Neural cell (in vitro differentiated cells): ENCODE data around the gene RAB15. TPM values are rescaled to one million over a fixed set of nuclear protein-coding genes. Genes with fewer than 3 reads are reported as not detected.

ENCODE experiments used
- H2AFZ ChIP-seq: fragments of 200-600, 300-800 bp; sonication (generic), shearing (Covaris generic); 2 replicates; pipeline ENCODE4 v1.6.0; 2014; ENCODE audit warnings: low read depth, mild to moderate bottlenecking, antibody characterized with exemption, low read length, moderate library complexity
- H3F3A ChIP-seq: fragments of 200-600 bp; shearing (Covaris generic); 2 replicates; pipeline ENCODE4 v1.6.1; 2016; ENCODE audit warnings: mild to moderate bottlenecking, moderate library complexity, mixed read lengths, antibody characterized with exemption, low read length; ENCODE audit not compliant: insufficient read depth, poor library complexity, severe bottlenecking
- H3K27ac ChIP-seq: fragments of 200-600, 300-800 bp; sonication (generic), shearing (Covaris generic); 2 replicates; pipeline ENCODE4 v1.5.1; 2014; ENCODE audit warnings: mild to moderate bottlenecking, low read length, moderate library complexity
- H3K27me3 ChIP-seq: fragments of 300-800, 200-600 bp; sonication (generic), shearing (Covaris generic); 2 replicates; pipeline ENCODE4 v1.6.0; 2014; ENCODE audit warnings: mild to moderate bottlenecking, low read depth, low read length, moderate library complexity; ENCODE audit not compliant: insufficient read depth
- H3K36me3 ChIP-seq: fragments of 300-800, 200-600 bp; sonication (generic), shearing (Covaris generic); 2 replicates; pipeline ENCODE4 v1.5.1; 2014; ENCODE audit warnings: mild to moderate bottlenecking, antibody characterized with exemption, low read length, moderate library complexity; ENCODE audit not compliant: insufficient read depth
- H3K4me2 ChIP-seq: fragments of 300-800, 200-600 bp; sonication (generic), shearing (Covaris generic); 2 replicates; pipeline ENCODE4 v1.6.0; 2014; ENCODE audit warnings: mild to moderate bottlenecking, low read length
- H3K4me3 ChIP-seq: fragments of 300-800, 200-600 bp; sonication (generic), shearing (Covaris generic); 2 replicates; pipeline ENCODE4 v1.5.1; 2014; ENCODE audit warnings: mild to moderate bottlenecking, low read length, moderate library complexity
- H3K79me2 ChIP-seq: fragments of 200-600 bp; shearing (Covaris generic); replicated peaks from 2 replicates; pipeline ENCODE4 v1.6.0; 2014; ENCODE audit warnings: mild to moderate bottlenecking, low read length, moderate library complexity; ENCODE audit not compliant: insufficient read depth
- H3K9ac ChIP-seq: fragments of 300-800, 200-600 bp; sonication (generic), shearing (Covaris generic); 2 replicates; pipeline ENCODE4 v1.6.1; 2016; ENCODE audit warnings: mild to moderate bottlenecking, low read length, mixed read lengths
- H3K9me2 ChIP-seq: fragments of 200-600 bp; shearing (Covaris generic); 2 replicates; pipeline ENCODE4 v1.6.1; 2016; ENCODE audit warnings: mild to moderate bottlenecking, low read length, mixed read lengths; ENCODE audit not compliant: insufficient read depth
- H3K9me3 ChIP-seq: fragments of 200-600, 300-800 bp; sonication (generic), shearing (Covaris generic); 2 replicates; pipeline ENCODE4 v1.6.1; 2016; ENCODE audit warnings: mild to moderate bottlenecking, mixed run types, low read length, moderate library complexity, mixed read lengths
- H4K20me1 ChIP-seq: fragments of 200-600 bp; shearing (Covaris generic); 2 replicates; pipeline ENCODE4 v1.6.1; 2016; ENCODE audit warnings: mild to moderate bottlenecking, mixed run types; ENCODE audit not compliant: insufficient read depth
- EP300 ChIP-seq: fragments of 450-650 bp; conservative IDR thresholded peaks from 2 replicates; pipeline ENCODE4 v1.6.1; 2014; ENCODE audit warnings: antibody characterized with exemption, mild to moderate bottlenecking, moderate library complexity; ENCODE audit not compliant: poor library complexity, severe bottlenecking
- EZH2 ChIP-seq: fragments of 200-600, 300-800 bp; shearing (Covaris generic), sonication (generic); IDR thresholded peaks from 2 replicates; pipeline ENCODE4 v1.6.1; 2014; ENCODE audit warnings: antibody characterized with exemption, low read length, borderline replicate concordance, mild to moderate bottlenecking; ENCODE audit not compliant: insufficient read depth, poor library complexity, severe bottlenecking
- MXI1 ChIP-seq: fragments of 450-650 bp; conservative IDR thresholded peaks from 2 replicates; pipeline ENCODE4 v1.6.1; 2014; ENCODE audit warnings: antibody characterized with exemption, mild to moderate bottlenecking; ENCODE audit not compliant: poor library complexity, severe bottlenecking
- POLR2AphosphoS5 ChIP-seq: IDR thresholded peaks from 2 replicates; pipeline ENCODE4 v1.6.1; 2012
- RAD21 ChIP-seq: fragments of 450-650 bp; conservative IDR thresholded peaks from 2 replicates; pipeline ENCODE4 v1.6.1; 2014; ENCODE audit warnings: antibody characterized with exemption, mild to moderate bottlenecking, moderate library complexity
- SMC3 ChIP-seq: fragments of 450-650 bp; conservative IDR thresholded peaks from 2 replicates; pipeline ENCODE4 v1.6.1; 2014; ENCODE audit warnings: antibody characterized with exemption, mild to moderate bottlenecking, moderate library complexity; ENCODE audit not compliant: poor library complexity
- TAF1 ChIP-seq: IDR thresholded peaks from 2 replicates; pipeline ENCODE4 v1.6.1; 2012; ENCODE audit warnings: low read depth
- polyA plus RNA-seq: library from polyadenylated mRNA; depleted of rRNA; stranded (reverse); fragments of >200 nt; gene quantifications from 2 replicates; pipeline ENCODE4 v1.2.3, GENCODE V29; 2014
- TF ChIP-seq, protein P1 (sequence below): IDR thresholded peaks from 2 replicates; pipeline ENCODE4 v1.6.1; 2012; ENCODE audit warnings: borderline replicate concordance
- TF ChIP-seq, protein P2 (sequence below): fragments of 450-650 bp; IDR thresholded peaks from 2 replicates; pipeline ENCODE4 v1.5.1; 2014; ENCODE audit warnings: antibody characterized with exemption, mild to moderate bottlenecking, moderate library complexity; ENCODE audit not compliant: poor library complexity, severe bottlenecking

Gene RAB15
- polyA plus RNA-seq, 1 donor from 2014 or later, result 42.0 TPM

DNA sequence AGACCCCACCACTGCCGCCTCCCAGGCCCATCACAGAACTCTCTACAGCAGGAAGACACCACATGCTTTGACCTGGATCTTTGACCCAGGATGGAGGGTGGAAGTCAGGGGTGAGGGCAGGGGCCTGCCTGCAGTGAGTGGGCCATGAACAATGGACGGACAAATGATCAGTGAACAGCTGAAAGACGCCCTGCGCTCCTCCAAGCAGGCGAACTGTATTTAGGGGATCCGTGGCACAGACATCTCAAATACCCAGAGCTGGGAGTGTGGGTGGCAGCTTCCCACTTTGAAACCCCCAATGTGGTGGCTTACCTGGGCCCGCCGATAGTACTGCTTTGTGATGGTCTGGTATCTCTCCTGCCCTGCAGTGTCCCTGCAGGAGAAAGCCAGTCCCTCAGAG is 20.8 kb downstream of the RAB15 start:
- no peak overlapping the region for H3K27ac ChIP-seq
- H3K9ac ChIP-seq, result no peak overlapping the region
- H3K36me3 ChIP-seq, result no peaks in the 10 kb centered on the region

DNA sequence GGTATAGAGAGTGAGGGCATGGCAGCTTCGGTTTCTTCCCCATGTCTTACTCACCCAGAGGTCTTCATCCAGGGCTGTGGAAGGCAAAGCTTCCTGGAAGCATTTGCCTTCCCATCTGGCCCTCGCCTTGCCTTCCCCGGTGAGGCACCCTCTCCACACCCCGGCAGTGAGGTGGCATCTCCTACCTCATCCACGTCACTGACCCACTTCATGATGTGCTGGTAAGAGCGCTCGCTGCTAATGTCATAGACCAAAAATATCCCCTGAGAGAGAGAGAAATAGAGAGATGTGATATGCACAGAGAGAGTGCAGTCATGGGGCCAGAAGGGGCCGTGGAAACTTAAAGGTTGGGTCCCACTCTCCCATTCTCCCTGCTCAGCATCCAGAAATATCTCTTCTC is 21.2 kb downstream of the RAB15 start:
- Histone ChIP-seq H2AFZ (no peak overlapping the region), H3K79me2 (no peaks in the 10 kb centered on the region), H3K36me3 (no peaks in the 10 kb centered on the region), H3F3A (no peaks in the 10 kb centered on the region), H3K9me2 (no peaks in the 10 kb centered on the region), H3K27ac (no peak overlapping the region), H3K9me3 (no peaks in the 10 kb centered on the region), H3K4me3 (no peak overlapping the region), H3K27me3 (no peaks in the 10 kb centered on the region), H3K4me2 (no peak overlapping the region), H4K20me1 (no peaks in the 10 kb centered on the region), H3K9ac (no peak overlapping the region)
- no peak for TF ChIP-seq EP300
- TF ChIP-seq, protein P1, sequence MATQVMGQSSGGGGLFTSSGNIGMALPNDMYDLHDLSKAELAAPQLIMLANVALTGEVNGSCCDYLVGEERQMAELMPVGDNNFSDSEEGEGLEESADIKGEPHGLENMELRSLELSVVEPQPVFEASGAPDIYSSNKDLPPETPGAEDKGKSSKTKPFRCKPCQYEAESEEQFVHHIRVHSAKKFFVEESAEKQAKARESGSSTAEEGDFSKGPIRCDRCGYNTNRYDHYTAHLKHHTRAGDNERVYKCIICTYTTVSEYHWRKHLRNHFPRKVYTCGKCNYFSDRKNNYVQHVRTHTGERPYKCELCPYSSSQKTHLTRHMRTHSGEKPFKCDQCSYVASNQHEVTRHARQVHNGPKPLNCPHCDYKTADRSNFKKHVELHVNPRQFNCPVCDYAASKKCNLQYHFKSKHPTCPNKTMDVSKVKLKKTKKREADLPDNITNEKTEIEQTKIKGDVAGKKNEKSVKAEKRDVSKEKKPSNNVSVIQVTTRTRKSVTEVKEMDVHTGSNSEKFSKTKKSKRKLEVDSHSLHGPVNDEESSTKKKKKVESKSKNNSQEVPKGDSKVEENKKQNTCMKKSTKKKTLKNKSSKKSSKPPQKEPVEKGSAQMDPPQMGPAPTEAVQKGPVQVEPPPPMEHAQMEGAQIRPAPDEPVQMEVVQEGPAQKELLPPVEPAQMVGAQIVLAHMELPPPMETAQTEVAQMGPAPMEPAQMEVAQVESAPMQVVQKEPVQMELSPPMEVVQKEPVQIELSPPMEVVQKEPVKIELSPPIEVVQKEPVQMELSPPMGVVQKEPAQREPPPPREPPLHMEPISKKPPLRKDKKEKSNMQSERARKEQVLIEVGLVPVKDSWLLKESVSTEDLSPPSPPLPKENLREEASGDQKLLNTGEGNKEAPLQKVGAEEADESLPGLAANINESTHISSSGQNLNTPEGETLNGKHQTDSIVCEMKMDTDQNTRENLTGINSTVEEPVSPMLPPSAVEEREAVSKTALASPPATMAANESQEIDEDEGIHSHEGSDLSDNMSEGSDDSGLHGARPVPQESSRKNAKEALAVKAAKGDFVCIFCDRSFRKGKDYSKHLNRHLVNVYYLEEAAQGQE, result no peak
- TF ChIP-seq TAF1, result no peak
- TF ChIP-seq RAD21, result no peak
- no peak for TF ChIP-seq EZH2
- TF ChIP-seq, protein P2, sequence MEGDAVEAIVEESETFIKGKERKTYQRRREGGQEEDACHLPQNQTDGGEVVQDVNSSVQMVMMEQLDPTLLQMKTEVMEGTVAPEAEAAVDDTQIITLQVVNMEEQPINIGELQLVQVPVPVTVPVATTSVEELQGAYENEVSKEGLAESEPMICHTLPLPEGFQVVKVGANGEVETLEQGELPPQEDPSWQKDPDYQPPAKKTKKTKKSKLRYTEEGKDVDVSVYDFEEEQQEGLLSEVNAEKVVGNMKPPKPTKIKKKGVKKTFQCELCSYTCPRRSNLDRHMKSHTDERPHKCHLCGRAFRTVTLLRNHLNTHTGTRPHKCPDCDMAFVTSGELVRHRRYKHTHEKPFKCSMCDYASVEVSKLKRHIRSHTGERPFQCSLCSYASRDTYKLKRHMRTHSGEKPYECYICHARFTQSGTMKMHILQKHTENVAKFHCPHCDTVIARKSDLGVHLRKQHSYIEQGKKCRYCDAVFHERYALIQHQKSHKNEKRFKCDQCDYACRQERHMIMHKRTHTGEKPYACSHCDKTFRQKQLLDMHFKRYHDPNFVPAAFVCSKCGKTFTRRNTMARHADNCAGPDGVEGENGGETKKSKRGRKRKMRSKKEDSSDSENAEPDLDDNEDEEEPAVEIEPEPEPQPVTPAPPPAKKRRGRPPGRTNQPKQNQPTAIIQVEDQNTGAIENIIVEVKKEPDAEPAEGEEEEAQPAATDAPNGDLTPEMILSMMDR, result no peak
- TF ChIP-seq POLR2AphosphoS5, result no peak
- TF ChIP-seq SMC3, result no peak

More for the DNA sequence above, 20.8 kb downstream of the RAB15 start:
- no peaks in the 10 kb centered on the region for H3K27me3 ChIP-seq
- no peak overlapping the region for H2AFZ ChIP-seq
- H3K79me2 ChIP-seq, result no peaks in the 10 kb centered on the region
- H3K9me2 ChIP-seq, result no peaks in the 10 kb centered on the region
- no peaks in the 10 kb centered on the region for H4K20me1 ChIP-seq
- no peaks in the 10 kb centered on the region for H3F3A ChIP-seq
- no peaks in the 10 kb centered on the region for H3K9me3 ChIP-seq
- no peak overlapping the region for H3K4me3 ChIP-seq
- TF ChIP-seq POLR2AphosphoS5 (no peak), SMC3 (no peak), TAF1 (no peak), RAD21 (no peak), EP300 (no peak), MXI1 (no peak), EZH2 (no peak)
- TF ChIP-seq, protein P2, result no peak
- TF ChIP-seq, protein P1, result no peak
- H3K4me2 ChIP-seq, result no peak overlapping the region
